ENCODE data around the gene SORCS3.

SORCS3 gene

GRCh38 chr10:104924101-104924795 lies 283.2 kb downstream of the SORCS3 start:
- no peak for TF ChIP-seq CTCF (IDR thresholded peaks at IDR 0.05; ENCODE audit: extremely low read depth, insufficient read depth, missing control alignments)
- in situ Hi-C loops (cut with MboI; ENCODE audit: low pct_unique_long_range_greater_than_20kb, low sequenced_read_pairs, unreplicated experiment) = no loop called here
- DNase-seq (ENCODE audit: low spot score) = no peak

GRCh38 chr10:104925232-104925851 lies 284.3 kb downstream of the SORCS3 start:
- TF ChIP-seq CTCF (IDR thresholded peaks at IDR 0.05; ENCODE audit: extremely low read depth, insufficient read depth, missing control alignments) = peak; percentile 65
- in situ Hi-C loops (cut with MboI; ENCODE audit: low pct_unique_long_range_greater_than_20kb, low sequenced_read_pairs, unreplicated experiment) = no loop called here

GRCh38 chr10:104928734-104929133 lies 287.6 kb downstream of the SORCS3 start:
- DNase-seq (ENCODE audit: low spot score) = no peak
- in situ Hi-C loops (cut with MboI; ENCODE audit: low pct_unique_long_range_greater_than_20kb, low sequenced_read_pairs, unreplicated experiment) = no loop called here
- no peak for TF ChIP-seq CTCF (IDR thresholded peaks at IDR 0.05; ENCODE audit: extremely low read depth, insufficient read depth, missing control alignments)

More at GRCh38 chr10:104925232-104925851, 284.3 kb downstream of the SORCS3 start:
- peak; percentile 15 for DNase-seq (ENCODE audit: low spot score)

GRCh38 chr10:104931612-104932134 lies 290.6 kb downstream of the SORCS3 start:
- DNase-seq (ENCODE audit: low spot score) = no peak
- no peak for TF ChIP-seq CTCF (IDR thresholded peaks at IDR 0.05; ENCODE audit: extremely low read depth, insufficient read depth, missing control alignments)
- in situ Hi-C loops (cut with MboI; ENCODE audit: low pct_unique_long_range_greater_than_20kb, low sequenced_read_pairs, unreplicated experiment) = no loop called here

- DNase-seq (ENCODE audit: low spot score) = no peak
- no peak for TF ChIP-seq CTCF (IDR thresholded peaks at IDR 0.05; ENCODE audit: extremely low read depth, insufficient read depth, missing control alignments)
- in situ Hi-C loops (cut with MboI; ENCODE audit: low pct_unique_long_range_greater_than_20kb, low sequenced_read_pairs, unreplicated experiment) = no loop called here
Measured at GRCh38 chr10:104935656-104936055, 294.6 kb downstream of the SORCS3 start.

- no peak for TF ChIP-seq CTCF (IDR thresholded peaks at IDR 0.05; ENCODE audit: extremely low read depth, insufficient read depth, missing control alignments)
- in situ Hi-C loops (cut with MboI; ENCODE audit: low pct_unique_long_range_greater_than_20kb, low sequenced_read_pairs, unreplicated experiment) = no loop called here
- DNase-seq (ENCODE audit: low spot score) = no peak
Measured at GRCh38 chr10:104937567-104937966, 296.5 kb downstream of the SORCS3 start.
